Measurements from ENCODE around the gene WRNIP1.

GRCh38 chr6:2760882-2761842 is 4.0 kb upstream of the WRNIP1 start:
- TF ChIP-seq CTCF (IDR thresholded peaks at IDR 0.05) (peak; percentile 31), EZH2 (IDR thresholded peaks at IDR 0.05) (no peak), EZH2phosphoT487 (IDR thresholded peaks at IDR 0.05) (no peak)

Measured in neural progenitor cell (in vitro differentiated cells).